DOHH2 (cell line): ENCODE measurements around the gene GMPPA.

Experiments used
- CTCF ChIP-seq: fragments of 200-600 bp; sonication (generic); IDR thresholded peaks from one replicate; pipeline ENCODE4 v1.5.1; 2014; ENCODE audit warnings: antibody characterized with exemption, mild to moderate bottlenecking, low read depth, low read length; ENCODE audit not compliant: poor library complexity, severe bottlenecking
- EZH2phosphoT487 ChIP-seq: fragments of 200-600 bp; sonication (generic); IDR thresholded peaks from 2 replicates; pipeline ENCODE4 v1.6.1; 2017; ENCODE audit warnings: borderline replicate concordance, mild to moderate bottlenecking, antibody characterized with exemption, low read length, moderate library complexity, mixed read lengths

DNA sequence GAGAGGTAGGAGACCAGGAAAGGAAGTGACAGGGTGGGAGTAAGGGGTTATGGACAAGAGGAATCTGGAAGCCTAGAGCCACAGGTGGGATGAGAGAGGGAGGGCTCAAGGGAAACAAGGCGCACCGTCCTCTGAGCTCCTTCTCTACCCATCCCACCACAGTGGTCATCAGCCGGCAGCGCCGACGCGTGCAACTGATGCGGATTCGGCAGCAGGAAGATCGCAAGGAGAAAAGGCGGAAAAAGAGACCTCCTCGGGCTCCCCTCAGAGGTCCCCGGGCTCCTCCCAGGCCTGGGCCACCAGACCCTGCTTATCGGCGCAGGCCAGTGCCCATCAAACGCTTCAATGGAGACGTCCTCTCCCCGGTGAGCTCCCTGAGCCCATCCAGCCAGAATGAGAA, 50.3 kb downstream of the GMPPA start:
- TF ChIP-seq CTCF: no peak
- no peak for TF ChIP-seq EZH2phosphoT487
